HG02571 (cell line): Measurements from ENCODE around the gene ERGIC1.
"Not testable (repeated sequence)": the region's sequence is repeated elsewhere in the genome, so short reads cannot be mapped to it uniquely, and the experiment has no call there.

ENCODE experiments used
- ATAC-seq: cut with Tn5 transposase; IDR thresholded peaks from one replicate; pipeline ENCODE4 v1.9.1; 2021; ENCODE audit warnings: mild to moderate bottlenecking, moderate library complexity; ENCODE audit not compliant: unreplicated experiment

The ERGIC1 gene

DNA sequence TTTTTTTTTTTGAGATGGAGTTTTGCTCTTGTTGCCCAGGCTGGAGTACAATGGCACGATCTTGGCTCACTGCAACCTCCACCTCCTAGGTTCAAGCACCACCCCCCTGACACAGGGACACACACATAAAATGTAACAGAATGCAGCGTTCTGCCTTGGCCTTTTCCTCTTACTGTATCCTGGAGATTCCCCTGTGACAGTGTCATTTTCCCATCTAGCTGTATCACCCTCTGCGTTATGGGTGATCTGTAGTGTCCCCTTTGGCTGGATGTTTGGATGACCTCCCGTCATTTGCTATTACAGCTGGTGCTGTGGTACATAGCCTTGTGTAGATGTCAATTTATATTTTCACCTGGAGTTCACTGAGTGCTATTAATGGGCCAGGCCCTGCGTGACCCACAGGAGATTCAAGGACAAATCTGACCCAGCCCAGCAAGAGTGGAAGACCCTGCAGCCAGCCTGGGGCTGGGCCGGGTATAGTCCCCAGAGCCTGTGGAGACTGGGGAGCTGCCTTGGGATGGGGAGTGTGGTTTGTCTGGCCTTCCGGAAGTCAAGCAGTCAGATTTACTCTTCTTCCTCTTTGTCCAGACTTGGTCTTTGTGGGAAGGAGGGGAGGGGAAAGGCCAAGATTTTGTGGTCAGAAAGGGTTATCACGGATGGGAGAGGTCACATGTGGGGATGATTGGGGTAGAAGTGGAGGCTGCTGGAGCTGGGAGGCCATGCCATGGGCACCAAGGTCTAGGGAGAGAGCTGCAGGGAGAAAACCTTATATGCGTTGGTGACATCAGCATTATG is 43.6 kb downstream of the ERGIC1 start:
- no peak for ATAC-seq

DNA sequence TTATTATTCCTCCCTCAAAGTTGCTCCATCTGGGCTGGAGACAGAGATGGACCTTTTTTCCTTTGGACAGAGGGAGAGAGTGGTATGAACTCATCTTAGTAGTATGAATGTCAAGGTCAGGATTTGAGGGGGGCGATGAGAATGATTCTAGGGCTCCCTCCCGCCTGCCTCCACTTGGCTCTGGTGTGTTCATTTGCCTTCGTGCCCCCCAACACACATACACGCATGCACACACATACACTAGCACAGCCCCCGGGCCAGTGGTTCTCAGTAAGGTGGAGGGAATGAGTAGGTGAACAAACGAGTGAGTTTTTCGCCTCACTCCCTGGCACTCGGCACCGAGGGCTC is 44.5 kb downstream of the ERGIC1 start:
- no peak for ATAC-seq

DNA sequence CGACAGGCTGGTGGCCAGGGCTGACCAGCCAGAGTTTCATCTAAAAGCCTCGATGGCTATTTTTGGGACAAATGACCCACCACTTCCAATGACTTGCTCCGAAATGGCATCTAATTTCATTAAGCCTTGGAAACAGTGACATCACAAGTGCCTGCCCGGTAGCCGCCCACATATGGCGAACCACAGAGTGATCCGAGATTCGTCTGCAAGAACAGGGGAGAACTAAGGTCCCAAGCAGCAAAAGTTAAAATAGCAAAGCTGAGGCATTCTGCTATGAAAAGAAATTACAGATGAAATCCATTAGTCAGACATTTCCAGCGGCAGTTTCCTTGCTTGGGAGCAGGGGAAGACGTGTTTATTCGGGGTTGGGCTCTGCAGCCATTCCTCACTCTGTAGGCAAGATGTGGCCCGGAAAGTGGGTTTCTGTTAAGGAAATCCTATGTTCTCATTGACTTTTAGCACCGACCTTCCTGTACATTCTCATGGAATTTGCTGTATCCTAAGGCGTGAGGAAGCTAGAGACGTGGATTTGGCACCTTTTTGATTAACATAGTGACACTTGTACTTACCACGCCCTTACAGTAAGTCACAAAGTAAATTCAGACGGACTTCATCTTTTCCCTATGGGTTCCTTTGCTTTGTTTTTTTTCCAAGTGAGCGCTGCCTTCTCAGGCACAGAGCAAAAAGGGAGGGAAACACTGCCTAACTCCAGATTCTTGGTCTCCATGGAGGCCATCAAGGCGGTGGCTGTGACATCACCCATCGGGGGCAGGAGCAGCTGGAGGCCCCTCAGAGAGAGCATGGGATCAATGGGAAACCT is 45.1 kb downstream of the ERGIC1 start:
- ATAC-seq = no peak

DNA sequence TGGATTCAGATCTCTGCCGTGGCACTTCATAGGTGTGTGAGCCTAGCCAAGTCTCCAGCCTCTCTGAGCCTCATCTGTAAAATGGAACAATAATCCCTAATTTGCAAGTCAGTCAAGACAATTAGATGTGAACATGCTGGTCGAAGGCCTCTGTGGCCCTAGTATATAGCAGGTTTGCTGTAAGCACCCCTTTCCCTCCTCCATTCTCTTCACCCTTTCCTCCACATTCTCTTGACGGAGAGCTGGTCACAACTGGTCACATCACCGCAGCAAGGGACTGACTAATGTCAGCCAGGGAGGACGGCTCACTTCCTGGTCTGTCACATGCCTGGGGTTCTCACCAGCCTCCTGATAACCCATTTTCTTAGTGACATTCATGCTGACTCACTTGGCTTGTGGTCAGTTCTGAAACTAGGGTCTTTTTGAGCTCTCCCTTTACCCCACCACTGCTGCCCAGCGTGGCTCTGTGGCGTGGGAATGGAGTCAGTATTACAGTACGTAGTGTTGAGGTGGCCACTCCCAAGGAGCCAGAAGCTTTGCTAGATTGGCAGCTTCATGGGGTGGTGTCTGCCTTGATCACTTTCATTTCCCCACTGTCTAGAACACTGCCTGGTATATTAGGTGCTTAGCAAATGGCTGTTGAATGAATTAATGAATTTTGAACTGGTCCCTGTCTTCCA is 47.8 kb downstream of the ERGIC1 start:
- peak; percentile 72 for ATAC-seq

DNA sequence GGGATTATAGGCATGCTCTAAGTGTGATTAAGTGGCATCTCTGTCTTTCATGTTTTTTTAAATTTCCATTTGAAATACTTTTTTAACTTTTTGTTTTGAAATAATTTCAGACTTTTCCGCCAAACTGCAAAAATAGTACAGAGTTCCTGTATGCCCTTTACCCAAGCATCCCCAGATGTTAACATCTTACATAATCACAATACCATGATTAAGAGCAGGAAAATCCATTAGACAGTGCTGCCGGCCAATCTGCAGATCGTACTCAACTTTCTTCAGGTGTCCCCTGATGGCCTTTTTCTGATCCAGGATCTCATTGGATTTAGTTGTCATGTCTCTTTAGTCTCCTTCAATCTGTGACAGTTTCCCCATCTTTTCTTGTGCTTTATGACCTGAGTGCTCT is 49.0 kb downstream of the ERGIC1 start:
- no peak for ATAC-seq

DNA sequence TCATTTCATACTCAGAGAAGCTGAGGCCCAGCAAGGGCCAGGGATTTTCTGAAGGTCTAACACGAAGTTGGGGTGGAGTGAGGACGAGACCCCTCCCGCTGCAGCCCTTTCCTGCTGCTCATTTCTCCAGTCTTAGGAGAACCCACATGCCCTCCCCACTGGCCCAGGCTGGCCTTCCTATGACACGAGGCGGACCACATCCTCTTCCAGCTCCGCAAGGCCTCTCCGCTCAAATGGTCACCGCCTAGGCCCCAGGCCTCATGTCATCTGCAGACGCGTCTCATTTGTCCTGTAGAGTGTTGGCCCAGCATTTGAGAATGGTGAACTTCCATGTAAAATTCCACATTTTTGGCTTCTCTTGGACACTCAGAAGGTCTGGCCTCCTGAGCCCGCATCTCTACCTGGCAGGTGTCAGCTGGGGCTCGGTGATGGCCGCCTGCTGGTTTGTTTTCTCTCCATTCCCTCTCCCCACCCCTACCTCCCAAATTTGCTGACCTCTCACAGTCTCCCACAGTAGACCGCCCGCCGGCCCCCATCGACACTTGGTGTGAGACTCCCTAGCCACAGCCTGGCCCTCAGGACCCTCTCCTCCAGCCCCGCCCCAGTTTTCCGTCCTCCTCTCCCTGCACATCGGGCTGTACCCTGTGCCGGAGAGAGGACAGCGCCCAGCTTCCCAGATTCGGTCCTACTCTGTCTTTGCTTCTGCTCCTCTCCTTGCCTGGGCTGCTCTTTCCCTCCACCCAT is 51.7 kb downstream of the ERGIC1 start:
- ATAC-seq = no peak

DNA sequence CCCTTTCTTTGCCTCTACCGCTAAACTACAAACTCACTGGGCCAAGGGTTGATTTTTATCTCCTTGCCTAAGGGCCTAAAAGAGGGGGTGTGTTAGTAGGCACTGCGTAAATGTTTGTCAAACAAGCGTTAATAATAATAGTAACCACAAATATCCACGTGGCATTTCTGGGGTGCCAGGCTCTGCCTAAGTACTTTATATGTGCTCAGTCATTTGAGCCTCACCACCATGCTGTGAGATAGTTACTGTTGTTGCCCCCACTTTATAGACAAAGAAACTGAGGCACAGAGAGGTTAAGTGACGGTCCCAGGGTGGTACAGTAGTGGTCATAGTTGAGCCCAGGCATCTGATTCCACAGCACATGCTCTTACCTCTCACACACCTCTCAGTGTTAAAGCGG is 52.4 kb downstream of the ERGIC1 start:
- ATAC-seq = no peak

DNA sequence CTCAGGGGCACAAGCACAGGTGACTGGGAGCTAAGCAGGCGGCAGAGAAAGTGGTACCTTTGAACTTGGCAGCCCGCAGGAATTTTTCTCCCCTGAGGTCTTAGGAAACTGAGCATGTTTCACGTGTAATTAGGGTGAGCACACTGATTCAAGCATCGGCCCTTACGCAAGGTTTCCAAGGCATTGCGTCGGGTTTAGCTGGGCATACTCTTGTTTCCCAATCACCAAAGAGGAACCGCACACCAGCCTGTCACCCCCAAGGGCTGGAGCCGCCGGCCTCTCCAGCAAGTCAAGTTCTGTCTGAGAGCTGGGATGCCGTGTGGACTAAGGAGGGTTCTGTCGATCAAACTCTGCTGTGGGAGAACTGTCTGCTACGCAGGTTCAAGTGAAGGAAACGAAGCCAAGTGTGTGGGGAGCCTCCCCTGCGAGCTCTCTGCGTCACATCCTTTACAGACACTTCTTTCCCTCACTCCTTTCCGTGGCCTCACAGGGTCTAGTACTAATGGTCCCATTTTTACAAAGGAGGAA is 53.0 kb downstream of the ERGIC1 start:
- no peak for ATAC-seq

DNA sequence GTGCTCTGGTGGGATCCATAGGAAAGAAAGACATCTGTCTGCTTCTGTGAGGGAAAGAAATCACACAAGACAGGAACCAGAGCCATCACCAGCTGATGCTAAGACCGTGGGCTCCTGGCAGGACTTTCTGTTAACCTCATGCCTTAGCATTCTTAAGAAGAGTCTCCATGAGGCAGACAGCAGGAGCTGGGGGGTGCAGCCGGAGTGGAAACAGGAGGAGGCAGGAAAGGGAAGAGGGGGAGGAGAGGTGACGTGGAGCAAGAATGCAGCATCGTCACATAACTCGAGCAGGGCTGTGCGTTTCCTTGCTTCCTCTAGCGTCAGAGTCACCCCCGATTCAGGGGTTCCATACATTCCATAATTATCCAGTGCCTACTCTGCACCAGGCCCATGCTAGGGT is 53.6 kb downstream of the ERGIC1 start:
- no peak for ATAC-seq

DNA sequence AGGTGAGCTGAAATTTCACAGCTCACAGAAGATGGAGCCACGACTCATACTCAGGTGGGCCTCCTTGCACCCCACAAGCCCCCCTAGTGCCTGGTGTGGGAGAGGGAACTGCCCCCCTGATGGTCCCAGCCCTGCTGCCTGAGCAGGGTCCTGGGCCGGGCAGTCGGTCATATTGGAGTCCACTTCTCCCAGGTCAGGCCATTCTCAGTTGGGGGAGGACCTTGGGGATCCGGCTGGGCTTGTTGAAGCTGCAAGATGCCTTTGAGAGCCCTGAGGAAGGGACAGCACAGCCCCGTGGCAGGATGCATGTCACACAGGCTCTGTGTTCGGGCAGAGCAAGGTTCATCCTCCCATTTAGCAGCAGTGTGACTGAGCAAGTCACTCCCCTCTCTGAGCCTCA is 56.6 kb downstream of the ERGIC1 start:
- no peak for ATAC-seq

DNA sequence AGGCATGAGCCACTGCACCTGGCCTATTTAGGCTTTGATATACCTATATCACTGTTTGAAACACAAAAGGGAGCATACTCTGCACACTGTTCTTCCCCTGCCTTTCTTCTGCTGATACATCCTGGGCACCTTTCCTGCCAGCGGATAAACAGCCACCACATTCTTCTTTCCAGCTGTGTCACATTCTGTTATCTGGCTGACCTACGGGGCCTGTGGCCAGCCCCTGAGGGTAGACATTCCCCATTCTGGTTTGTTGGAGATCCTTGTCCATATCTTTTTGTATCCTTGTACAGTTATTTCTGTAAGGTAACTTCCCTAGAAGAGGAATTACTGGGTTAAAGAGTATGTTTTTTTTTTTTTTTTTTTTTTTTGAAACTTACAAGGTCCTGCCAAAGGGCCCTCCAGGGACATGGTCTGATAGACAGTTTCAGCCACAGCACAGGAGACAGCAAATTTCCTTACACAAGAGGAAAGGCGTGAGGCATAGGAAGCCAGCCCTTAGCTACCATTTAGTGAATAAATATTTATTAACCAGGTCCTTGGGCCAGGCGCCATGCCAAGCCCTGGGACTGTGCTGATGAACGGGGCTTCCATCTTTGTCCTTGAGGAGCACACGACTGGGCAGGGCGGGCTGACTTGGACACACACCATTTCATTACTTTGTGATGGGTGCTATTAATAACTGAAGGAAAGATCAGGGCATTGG is 57.8 kb downstream of the ERGIC1 start:
- no peak for ATAC-seq

DNA sequence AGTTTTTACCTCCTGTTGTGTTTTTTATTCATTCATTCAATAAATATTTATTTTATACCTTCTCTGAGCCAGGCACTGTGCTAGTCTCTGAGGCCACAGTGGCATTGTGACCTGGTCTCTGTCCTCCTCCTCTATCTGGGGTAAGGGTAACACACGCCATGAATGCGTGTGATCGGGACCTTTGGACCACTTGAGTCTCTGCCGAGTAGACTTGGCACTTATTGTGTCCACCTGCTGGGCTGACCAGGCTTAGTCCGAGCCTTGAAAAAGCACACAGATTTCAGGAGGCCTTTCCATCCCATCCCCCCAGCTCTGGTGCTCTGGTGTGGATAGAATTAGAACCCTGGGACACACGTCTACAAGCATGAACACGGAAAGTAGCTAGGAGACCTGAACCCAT is 58.7 kb downstream of the ERGIC1 start:
- no peak for ATAC-seq

DNA sequence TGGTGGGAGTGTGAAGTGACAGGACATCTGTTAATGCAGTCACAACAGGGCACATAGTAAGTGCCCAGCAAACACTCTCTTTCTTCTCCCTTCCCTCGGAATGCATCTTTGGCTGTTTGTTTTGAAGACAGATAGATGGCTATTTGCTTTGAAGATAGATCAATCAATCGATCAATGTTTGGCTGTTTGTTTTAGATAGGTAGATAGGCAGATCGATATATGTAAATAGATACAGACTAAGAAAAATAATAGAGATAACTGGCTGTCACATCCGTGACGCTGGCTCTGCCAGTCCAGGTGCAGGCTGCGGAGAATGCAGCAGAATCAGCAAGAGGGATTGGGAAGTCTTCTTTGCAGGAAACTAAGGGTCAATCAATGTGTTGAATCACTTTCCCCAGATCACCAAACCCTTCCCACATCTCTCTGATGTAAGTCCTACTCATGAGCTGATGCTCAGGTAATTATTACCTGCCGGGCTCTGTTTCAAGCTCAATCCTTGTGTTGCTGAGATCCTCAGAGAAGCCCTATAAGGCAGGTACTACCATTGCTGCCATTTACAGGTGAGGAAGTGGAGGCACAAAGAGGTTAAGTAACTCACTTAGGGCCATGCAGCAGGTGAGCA is 60.8 kb downstream of the ERGIC1 start:
- no peak for ATAC-seq

DNA sequence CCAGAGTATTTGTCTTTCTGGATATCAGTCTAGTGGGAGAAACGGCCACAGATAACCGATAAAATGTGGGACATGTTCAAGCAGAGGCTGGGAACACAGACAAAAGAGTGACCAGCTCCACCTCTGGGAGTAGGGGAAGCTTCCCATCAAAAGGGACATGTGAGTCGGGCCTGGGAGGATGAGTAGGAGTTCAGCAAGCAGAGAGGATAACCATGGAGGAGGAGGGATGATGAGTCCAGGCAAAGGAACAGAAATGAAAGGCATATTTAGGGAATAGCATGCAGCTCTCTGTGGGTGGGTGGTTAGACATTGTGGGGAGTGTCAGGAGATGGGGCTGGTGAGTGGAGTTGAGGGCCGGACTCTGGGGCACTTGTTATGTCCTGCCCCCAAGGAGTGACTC is 61.5 kb downstream of the ERGIC1 start:
- ATAC-seq = no peak

DNA sequence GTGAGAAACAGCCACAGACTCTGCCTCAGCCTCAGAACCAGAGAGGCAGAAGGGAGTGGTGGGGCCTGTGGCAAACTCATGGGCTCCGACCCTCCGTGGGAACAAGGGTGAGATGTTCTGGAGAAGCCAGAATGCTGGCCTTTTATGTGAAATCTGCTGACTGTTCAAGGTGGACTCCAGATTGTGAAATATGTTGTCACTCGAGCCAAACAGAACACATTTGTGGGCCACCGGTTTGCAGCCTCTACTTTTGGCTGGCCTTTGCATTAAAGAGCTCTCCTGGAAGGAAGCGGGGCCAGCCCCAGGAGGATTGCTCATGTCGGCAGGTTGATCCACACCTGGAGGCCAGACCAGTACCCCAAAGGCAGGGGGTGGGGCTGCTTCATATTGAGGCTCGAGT is 62.4 kb downstream of the ERGIC1 start:
- no peak for ATAC-seq

DNA sequence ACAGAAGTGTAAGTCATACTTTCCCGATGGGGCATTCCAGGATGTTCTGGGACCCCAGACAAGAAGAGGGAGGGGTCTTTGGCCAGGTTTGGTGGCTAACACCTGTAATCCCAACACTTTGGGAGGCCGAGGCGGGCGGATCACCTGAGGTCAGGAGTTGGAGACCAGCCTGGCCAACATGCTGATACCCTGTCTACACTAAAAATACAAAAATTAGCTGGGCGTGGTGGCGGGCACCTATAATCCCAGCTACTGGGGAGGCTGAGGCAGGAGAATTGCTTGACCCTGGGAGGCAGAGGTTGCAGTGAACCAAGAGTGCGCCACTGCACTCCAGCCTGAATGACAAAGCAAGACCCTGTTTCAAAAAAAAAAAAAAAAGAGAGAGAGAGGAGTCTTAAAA is 63.0 kb downstream of the ERGIC1 start:
- ATAC-seq = not testable (repeated sequence)

DNA sequence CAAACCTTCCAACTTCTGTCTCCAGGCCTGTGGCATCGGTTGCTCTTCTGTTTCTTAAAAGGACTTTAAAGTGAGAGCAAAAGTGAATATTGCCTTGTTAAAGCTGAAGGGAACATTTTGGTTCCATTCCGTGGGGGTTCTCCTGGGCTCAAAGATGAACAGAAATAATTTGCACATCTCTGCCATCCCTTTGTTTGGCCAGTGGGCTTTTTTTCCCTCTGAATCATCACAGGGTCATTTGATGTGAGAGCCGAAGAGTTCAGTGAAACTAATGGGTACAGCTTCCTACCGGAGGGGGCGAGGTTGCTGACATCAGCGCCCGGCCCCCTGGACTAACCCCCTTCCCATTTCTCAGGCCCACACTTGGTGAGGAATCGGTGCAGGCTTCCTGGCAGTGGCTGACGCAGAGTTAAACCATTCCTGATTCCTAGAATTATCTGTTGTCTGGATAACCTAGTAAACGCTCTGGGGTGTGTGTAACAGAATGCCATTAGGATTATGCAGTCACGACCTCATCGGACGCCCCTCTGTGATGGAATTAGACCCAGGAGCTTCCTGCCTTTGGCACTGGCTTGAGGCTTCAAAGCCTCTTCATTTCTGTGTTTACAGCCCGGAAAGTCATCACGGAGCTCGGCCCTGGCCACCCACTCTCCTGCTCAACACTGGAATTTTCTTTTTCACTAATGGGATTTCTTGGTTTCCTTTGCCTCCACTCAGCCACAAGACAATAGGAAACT is 63.6 kb downstream of the ERGIC1 start:
- no peak for ATAC-seq

DNA sequence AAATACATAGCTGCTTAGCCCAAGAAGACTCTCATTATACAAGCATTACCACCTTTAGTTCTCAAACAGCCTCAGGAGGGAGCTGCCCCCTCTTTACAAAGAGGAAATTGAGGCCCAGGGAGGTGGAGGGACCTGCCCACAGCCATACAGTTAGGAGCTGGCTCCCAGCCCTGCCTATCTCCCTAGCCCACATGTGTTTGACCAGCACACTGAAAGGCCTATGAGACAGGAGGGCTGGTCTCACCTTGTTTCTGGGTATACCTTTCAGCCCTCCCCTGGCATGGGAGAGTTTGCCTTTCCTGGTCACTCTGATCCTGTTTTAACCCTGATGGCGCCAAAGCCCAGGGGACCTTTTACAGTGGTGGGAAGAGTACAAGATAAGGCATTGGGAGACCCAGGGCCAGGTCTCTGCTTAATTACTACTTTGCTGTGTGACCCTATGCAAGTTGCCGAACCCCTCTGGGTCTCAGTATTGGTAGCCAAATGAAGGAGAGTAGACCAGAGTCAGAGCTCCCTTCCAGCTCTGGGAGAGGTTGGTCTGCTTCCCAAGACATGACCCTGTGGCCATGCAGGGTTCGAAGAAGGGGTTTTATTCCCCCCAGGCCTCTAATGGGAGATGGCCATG is 64.3 kb downstream of the ERGIC1 start:
- ATAC-seq = no peak
